HEK293 (cell line): ENCODE data around the gene AGAP1.

Experiments
- CTCF ChIP-seq: fragments of 450-650 bp; formaldehyde crosslinking; IDR thresholded peaks from 2 replicates; pipeline ENCODE4 v1.5.1; 2016; ENCODE audit warnings: missing biosample characterization, missing genetic modification characterization
- HOXA7 ChIP-seq: sonication (generic); formaldehyde crosslinking; IDR thresholded peaks from 2 replicates; pipeline ENCODE4 v1.8.1; 2022; ENCODE audit warnings: missing genetic modification reagents, borderline replicate concordance
- ZBTB11 ChIP-seq: fragments of 450-650 bp; formaldehyde crosslinking; conservative IDR thresholded peaks from 2 replicates; pipeline ENCODE4 v1.5.1; 2016; ENCODE audit warnings: low read depth, missing biosample characterization, missing genetic modification characterization
- ZBTB21 ChIP-seq: fragments of 450-650 bp; formaldehyde crosslinking; IDR thresholded peaks from 2 replicates; pipeline ENCODE4 v1.5.1; 2017; ENCODE audit warnings: missing biosample characterization, missing genetic modification characterization
- ZFP3 ChIP-seq: fragments of 450-650 bp; formaldehyde crosslinking; IDR thresholded peaks from 2 replicates; pipeline ENCODE4 v1.5.1; 2016; ENCODE audit warnings: low read depth, missing biosample characterization, missing genetic modification characterization
- ZNF24 ChIP-seq: fragments of 450-650 bp; formaldehyde crosslinking; IDR thresholded peaks from 2 replicates; pipeline ENCODE4 v1.5.1; 2016; ENCODE audit warnings: missing biosample characterization, missing genetic modification characterization
- ZNF292 ChIP-seq: fragments of 450-650 bp; formaldehyde crosslinking; IDR thresholded peaks from 2 replicates; pipeline ENCODE4 v1.5.1; 2016; ENCODE audit warnings: low read depth, missing biosample characterization, missing genetic modification characterization, borderline replicate concordance
- ZNF362 ChIP-seq: fragments of 450-650 bp; formaldehyde crosslinking; IDR thresholded peaks from 2 replicates; pipeline ENCODE4 v1.5.1; 2016; ENCODE audit warnings: missing biosample characterization, missing genetic modification characterization

- TF ChIP-seq ZNF292 (tag by site-specific recombination) (no peak), CTCF (no peak), ZFP3 (tag by site-specific recombination) (no peak), HOXA7 (CRISPR knock-in tag) (no peak), ZNF24 (tag by site-specific recombination) (no peak), ZBTB21 (no peak), ZBTB11 (tag by site-specific recombination) (no peak), ZNF362 (no peak)
Measured at GRCh38 chr2:235770909-235771820, 277.3 kb downstream of the AGAP1 start.
